ENCODE results near the gene VGF.

Gene VGF

DNA sequence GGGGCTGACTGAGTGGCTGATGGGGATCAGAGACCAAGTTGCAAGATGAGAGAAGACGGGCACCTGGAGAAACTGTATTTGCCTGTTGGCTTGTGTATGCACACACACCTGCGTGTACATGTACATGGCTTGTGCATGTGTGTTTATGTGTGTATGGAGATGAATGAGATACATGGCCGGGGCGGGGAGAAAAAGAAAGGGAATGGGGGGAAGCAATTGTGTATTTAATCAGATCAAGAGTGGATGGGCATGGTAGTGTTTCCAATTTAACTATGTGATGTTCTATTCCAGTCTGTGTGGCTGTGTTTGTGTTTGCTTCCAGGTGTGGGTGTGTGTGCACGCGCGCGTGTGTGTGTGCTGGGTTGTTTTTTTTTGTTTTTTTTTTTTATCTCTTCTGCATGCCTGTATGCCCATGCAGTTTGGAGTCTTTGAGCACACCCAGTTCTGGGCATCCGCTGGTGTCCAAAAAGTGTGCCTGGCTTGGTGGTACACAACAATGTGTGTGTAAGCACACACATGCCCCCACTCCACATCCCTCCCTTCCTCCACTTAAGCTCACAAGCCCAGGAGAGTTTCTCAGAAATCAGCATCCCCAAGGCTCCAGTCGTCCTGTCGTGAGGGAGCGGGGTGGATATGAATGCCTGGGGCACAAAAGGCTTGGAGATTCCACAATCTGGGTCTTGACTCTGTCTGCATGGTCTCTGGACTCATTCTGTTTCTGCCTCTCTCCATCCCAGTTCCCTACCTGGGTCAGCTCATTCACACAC lies 2.5 kb upstream of the VGF start:
- H3K4me3 ChIP-seq (replicated peaks; ENCODE audit: insufficient read depth, low read length): no peak overlapping the region

DNA sequence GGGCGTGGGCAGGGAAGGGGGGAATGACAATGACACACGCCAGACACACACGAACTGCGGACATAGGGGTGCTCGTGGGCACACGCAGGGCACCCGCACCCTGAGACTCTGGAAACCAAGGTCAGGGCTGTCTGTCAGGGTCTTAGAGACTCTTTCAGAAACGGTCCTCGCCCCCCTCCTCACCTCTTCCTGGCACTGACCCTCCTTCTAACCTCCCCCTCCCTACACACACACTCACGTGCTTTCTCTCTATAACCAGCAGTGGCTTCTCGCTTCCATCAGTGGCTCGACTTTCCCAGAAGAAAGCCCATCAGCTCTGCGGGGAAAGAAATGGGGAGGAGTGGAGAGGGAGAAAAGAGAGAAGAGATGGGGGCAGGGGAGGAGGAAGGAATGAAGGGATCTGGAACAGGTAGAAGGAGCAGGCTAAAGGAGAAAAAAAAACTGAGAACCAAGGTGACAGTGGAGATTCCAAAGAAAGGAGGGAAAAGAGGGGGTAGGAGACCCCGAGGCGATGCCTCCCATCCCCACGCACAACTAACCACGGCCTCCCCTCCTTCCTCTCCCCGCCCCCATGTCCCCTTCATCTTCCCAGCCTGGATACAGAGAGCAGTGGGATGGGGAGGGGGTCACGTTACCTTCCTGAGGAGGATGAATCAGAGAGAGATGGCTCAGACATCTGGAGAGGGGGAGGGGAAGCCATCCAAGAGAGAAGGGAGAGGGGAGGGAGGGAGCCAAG lies 1.7 kb upstream of the VGF start:
- Histone ChIP-seq H3K27me3 (ENCODE audit: insufficient read depth, poor library complexity, severe bottlenecking) (peaks cover 69% of the 10 kb centered on the region), H3K27ac (replicated peaks) (no peak overlapping the region), H3K4me3 (replicated peaks; ENCODE audit: insufficient read depth, low read length) (no peak overlapping the region)
- TF ChIP-seq, protein P1, sequence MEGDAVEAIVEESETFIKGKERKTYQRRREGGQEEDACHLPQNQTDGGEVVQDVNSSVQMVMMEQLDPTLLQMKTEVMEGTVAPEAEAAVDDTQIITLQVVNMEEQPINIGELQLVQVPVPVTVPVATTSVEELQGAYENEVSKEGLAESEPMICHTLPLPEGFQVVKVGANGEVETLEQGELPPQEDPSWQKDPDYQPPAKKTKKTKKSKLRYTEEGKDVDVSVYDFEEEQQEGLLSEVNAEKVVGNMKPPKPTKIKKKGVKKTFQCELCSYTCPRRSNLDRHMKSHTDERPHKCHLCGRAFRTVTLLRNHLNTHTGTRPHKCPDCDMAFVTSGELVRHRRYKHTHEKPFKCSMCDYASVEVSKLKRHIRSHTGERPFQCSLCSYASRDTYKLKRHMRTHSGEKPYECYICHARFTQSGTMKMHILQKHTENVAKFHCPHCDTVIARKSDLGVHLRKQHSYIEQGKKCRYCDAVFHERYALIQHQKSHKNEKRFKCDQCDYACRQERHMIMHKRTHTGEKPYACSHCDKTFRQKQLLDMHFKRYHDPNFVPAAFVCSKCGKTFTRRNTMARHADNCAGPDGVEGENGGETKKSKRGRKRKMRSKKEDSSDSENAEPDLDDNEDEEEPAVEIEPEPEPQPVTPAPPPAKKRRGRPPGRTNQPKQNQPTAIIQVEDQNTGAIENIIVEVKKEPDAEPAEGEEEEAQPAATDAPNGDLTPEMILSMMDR (IDR thresholded peaks at IDR 0.05; ENCODE audit: insufficient read depth, low read length): no peak
- no peak for TF ChIP-seq POLR2AphosphoS5 (IDR thresholded peaks at IDR 0.05; ENCODE audit: low read depth)
- no peak for TF ChIP-seq SPI1 (IDR thresholded peaks at IDR 0.05; ENCODE audit: borderline replicate concordance, low read depth)
- no peak for TF ChIP-seq GABPA (IDR thresholded peaks at IDR 0.05; ENCODE audit: low read depth)
- TF ChIP-seq REST (IDR thresholded peaks at IDR 0.05; ENCODE audit: insufficient replicate concordance, low read depth): no peak
- no peak for DNase-seq (ENCODE audit: low read depth in 1 of 2, low spot score in 1 of 2)

More for the DNA sequence above, 2.5 kb upstream of the VGF start:
- DNase-seq (ENCODE audit: low read depth in 1 of 2, low spot score in 1 of 2): no peak
- Histone ChIP-seq H3K27ac (replicated peaks) (no peak overlapping the region), H3K27me3 (ENCODE audit: insufficient read depth, poor library complexity, severe bottlenecking) (peaks cover 77% of the 10 kb centered on the region)
- TF ChIP-seq REST (IDR thresholded peaks at IDR 0.05; ENCODE audit: insufficient replicate concordance, low read depth): no peak
- TF ChIP-seq POLR2AphosphoS5 (IDR thresholded peaks at IDR 0.05; ENCODE audit: low read depth): no peak

DNA sequence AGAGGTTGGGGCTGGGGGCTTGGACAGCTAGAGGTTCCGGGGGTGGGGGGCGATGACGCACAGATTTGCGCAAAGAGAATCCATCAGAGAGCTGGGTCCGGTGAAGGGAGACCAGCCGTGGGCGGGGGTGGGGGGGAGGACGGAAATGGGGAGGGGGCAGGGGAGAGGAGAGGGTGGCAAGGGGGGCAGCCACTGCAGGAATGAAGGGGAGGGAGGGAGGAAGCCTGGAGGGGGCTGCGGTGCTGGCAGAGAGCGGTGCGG lies 1.2 kb upstream of the VGF start:
- DNase-seq (ENCODE audit: low read depth in 1 of 2, low spot score in 1 of 2): no peak
- H3K27ac ChIP-seq (replicated peaks): no peak overlapping the region
- no peak for TF ChIP-seq POLR2AphosphoS5 (IDR thresholded peaks at IDR 0.05; ENCODE audit: low read depth)
- no peak for TF ChIP-seq SPI1 (IDR thresholded peaks at IDR 0.05; ENCODE audit: borderline replicate concordance, low read depth)
- TF ChIP-seq REST (IDR thresholded peaks at IDR 0.05; ENCODE audit: insufficient replicate concordance, low read depth): no peak
- TF ChIP-seq, protein P1 (IDR thresholded peaks at IDR 0.05; ENCODE audit: insufficient read depth, low read length): no peak
- TF ChIP-seq GABPA (IDR thresholded peaks at IDR 0.05; ENCODE audit: low read depth): no peak
- no peak overlapping the region for H3K4me3 ChIP-seq (replicated peaks; ENCODE audit: insufficient read depth, low read length)
- peaks cover 64% of the 10 kb centered on the region for H3K27me3 ChIP-seq (ENCODE audit: insufficient read depth, poor library complexity, severe bottlenecking)
